GM18502 (cell line): ENCODE data around the gene MYO5B.
A peak's percentile ranks its signal among the peaks of the same experiment; 100 is the strongest.
"Not testable (repeated sequence)": the region's sequence is repeated elsewhere in the genome, so short reads cannot be mapped to it uniquely, and the experiment has no call there.

Source experiments
- ATAC-seq: cut with Tn5 transposase; IDR thresholded peaks from one replicate; pipeline ENCODE4 v1.9.1; 2021; ENCODE audit warnings: mild to moderate bottlenecking; ENCODE audit not compliant: unreplicated experiment, poor library complexity

The MYO5B gene

DNA sequence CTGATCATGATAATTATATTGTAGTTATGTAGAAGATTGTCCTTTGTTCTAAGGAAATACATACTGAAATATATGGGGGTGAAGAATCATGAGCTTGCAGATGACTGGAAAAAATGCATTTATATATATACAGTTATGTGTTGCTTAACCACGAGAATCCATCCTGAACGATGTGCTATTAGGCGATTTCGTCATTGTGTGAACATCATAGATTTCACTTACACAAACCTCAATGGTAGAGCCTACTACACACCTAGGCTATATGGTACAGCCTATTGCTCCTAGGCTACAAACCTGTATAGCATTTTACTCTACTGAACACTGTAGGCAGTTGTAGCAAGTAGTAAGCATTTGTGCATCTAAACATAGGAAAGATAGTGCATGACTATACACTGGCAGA lies 379.0 kb downstream of the MYO5B start:
- ATAC-seq, result no peak

DNA sequence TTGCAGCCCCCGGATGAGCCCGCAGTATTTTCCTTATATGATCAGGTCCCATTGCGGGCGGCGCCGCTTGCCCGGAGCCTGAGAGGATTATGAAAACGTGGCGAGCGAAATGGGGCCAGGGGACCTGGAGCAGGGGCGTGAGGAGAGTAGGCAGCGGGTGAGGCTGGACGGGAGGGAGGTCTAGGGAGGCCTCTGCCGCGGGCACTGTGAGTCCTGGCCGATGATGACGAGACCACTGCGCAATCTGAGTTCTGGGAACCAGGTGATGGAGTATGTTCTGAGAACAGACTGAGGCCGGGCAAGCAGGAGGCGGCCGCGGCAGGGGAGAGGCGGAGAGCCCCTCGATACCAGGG lies 380.8 kb downstream of the MYO5B start:
- ATAC-seq, result peak; percentile 25

DNA sequence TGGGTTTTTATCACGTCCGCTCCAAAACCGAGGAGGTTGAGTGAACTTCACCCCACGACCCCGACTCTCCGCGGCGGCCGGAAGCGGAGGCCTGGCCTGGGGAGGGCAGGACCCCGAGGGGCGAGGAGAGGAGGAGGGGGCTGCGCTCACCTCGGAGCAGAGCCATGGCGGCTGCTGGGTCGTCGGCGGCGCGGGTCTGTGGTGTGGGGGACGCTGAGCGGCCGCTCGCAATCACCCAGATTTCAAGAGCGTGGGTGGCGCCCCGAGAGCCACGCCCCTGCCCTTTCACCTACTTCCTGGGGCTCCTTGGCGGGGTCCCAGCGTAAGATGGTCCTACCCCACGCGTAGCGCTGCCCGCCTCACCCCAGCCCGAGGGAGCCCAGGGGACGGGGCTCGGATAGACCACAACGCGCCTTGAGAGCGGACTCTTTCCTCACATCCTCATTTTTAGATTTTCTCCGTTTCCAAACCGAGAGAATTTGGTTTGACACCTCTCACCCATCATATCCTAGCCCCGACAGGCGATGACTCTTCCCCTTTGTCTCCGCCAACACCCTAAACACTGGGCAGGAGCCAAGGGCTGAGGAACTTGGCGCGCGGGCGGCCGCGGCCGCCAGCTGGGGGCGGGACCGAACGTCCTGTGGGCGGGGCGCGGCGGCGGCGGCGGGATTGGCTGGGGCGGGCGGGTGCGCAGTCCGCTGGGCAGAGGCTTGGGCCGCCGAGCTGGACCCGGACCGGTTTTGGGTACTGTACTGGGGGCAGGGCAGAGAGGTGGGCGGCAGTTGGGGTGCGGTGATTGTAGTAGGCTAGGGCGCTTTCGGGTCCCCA lies 381.4 kb downstream of the MYO5B start, which contains the start of gene ACAA2:
ACAA2 (minus strand) TSS at position 215 of the 828 bp plus-strand sequence; CDS start at position 166, 49 bp downstream.
- peak; percentile 84 for ATAC-seq

DNA sequence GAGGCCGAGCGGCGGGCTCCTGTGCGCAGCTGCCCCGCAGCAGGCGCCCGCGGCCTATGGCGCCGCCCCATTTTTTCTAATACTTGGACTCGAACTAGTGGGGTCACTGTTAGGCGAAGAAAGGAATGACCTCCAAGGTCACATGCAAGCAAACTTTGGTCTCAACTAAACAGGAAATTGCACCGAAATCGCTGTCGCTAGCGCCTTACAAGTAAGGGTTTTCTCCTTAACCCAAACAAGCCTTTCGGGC lies 382.0 kb downstream of the MYO5B start:
- ATAC-seq, result peak; percentile 29

DNA sequence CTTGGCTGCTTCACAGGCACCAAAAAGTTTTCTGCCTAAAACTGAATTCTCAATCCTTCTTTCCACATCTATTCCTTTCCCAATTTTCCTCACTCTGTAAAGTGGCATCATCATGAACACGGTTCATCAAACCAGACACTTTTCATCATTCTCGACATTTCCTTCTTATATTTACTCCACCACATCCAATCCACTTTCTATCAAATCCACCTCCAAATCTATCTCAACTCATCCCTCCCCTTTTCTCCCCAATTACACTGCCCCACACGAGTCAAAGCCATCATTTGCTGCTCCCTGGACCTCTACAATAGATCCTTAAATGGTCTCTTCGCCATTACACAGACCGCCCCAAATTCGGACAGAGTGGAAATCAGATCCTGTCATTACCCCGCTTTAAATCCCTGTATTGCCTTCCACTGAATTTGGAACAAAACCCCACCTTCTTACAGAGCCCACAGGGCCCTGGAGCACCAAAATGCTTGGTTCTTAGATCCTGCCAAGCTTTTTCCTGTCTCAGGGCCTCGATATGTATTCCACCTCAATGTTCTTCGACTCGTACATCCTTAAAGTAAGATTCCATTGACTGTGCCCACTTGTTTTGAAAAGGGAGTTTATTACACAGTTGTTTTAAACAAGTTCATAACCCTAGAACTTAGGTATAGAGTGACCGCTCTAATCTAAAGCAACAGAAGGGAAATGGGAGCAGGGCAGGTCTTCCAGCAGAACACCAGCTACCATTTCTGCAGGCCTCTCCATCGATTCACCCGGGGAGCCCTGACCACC lies 382.5 kb downstream of the MYO5B start:
- ATAC-seq, result no peak

DNA sequence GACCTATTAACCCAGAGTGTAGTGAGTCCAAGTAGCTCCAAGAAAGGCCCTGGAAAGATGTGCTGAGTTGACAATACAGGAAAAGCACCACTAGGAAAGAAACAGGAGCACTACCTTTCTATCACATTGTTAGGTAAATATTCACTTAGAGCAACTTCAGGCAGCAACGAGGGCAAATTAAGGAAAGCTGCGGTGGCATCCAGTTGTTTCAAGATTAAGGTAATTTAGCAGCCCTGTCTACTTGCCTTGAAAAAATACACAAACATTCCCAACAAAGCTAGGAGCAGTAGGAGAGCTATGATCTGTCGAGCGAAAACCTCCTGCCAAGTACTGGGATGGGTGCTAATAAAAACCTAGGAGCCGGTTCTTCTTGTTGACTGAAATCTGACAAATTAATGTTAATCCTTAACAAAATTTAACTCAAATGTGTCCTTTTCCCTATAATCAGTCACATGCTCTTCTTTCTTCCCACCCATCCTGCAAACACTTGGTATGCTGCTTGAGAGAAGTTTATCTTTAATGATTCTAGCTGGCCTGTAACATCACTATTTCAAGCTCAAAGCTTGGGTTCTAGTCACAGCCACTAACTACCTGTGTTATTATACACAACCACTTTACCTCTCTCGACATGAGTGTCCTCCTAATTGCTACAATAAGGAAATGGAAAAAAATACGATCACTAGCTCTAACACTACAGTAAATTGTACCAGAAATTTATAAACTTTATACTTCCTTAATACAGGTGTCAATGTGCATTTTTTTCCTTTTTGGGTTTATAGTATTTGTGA lies 383.6 kb downstream of the MYO5B start:
- no peak for ATAC-seq

DNA sequence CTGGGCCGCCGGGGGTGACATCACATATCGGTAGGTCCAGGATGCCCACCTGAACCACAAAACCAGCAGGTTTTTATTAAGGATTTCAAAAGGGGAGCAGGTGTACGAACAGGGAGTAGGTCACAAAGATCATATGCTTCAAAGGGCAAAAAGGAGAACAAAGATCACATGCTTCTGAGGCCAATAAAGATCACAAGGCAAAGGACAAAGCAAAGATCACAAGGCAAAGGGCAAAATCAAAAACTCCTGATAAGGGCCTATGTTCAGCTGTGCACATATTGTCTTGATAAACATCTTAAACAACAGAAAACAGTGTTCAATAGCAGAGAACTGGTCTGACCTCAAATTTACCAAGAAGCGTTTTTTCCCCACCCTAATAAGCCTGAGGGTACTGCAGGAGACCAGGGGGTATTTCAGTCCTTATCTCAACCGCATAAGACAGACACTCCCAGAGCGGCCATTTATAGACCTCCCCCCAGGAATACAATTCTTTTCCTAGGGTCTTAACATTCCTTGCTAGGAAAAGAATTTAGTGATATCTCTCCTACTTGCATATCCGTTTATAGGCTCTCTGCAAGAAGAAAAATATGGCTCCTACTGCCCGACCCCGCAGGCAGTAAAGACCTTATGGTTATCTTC lies 386.3 kb downstream of the MYO5B start:
- not testable (repeated sequence) for ATAC-seq

DNA sequence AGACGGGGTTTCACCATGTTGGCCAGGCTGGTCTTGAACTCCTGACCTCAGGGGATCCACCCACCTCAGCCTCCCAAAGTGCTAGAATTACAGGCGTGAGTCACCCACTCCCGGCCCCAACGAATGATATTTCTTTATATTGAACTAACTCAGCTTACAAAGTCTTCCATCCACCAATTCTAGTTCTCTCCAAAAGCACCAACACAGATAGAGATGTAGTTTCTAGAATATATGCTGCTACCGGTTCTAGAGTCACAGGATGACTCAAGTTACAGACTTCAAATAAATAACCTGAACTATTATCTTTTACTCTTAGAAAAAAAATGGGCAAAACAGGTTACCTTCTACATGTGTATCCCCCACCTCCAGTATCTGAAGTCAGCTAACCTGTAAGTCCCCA lies 390.9 kb downstream of the MYO5B start:
- ATAC-seq, result no peak

DNA sequence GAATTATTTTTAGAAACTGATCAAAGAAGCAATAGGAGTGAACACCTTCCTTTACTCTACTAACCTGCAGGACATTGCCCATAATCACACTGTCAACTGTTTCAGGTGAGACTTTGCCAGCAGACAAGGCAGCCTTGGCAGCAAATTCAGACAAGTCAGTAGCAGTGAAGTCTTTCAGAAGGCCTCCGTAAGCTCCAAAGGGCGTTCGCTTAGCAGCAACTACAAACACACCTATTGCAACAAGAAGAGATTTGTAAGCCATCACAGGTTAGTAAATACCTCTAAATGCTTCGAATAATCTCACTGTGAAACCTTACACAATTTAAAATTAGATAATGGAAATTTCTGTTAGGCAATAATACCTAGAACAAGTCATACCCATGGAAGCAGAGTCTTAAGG lies 392.3 kb downstream of the MYO5B start:
- ATAC-seq, result no peak

DNA sequence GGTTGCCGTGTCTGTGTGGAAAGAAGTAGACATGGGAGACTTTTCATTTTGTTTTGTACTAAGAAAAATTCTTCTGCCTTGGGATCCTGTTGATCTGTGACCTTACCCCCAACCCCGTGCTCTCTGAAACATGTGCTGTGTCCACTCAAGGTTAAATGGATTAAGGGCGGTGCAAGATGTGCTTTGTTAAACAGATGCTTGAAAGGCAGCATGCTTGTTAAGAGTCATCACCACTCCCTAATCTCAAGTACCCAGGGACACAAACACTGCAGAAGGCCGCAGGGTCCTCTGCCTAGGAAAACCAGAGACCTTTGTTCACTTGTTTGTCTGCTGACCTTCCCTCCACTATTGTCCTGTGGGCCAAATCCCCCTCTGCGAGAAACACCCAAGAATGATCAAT lies 394.5 kb downstream of the MYO5B start:
- not testable (repeated sequence) for ATAC-seq

DNA sequence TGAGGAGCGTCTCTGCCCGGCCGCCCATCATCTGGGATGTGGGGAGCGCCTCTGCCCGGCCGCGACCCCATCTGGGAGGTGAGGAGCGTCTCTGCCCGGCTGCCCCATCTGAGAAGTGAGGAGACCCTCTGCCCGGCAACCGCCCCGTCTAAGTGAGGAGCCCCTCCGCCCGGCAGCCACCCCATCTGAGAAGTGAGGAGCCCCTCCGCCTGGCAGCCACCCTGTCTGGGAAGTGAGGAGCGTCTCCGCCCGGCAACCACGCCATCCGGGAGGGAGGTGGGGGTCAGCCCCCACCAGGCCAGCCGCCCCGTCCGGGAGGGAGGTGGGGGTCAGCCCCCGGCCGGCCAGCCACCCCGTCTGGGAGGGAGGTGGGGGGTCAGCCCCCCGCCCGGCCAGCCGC lies 395.1 kb downstream of the MYO5B start:
- not testable (repeated sequence) for ATAC-seq

DNA sequence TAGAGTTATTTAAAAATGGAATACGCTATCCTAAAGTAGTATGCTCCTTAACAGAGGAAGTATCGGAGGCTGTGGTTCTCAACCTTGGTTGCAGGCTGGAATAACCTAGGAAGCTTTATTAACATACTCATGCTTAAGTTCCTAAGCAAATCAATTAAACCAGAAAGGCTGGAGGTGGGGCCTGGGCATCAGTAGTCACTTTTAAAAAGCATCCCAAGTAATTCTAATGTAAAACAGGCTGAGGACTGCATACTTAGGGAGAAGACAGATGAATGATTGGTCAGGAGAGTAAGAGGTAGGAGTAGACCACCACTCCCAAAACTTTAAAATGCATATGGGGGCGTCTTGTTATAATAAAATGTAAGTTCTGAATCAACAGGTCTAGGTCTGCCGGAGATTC lies 396.9 kb downstream of the MYO5B start:
- ATAC-seq, result no peak

DNA sequence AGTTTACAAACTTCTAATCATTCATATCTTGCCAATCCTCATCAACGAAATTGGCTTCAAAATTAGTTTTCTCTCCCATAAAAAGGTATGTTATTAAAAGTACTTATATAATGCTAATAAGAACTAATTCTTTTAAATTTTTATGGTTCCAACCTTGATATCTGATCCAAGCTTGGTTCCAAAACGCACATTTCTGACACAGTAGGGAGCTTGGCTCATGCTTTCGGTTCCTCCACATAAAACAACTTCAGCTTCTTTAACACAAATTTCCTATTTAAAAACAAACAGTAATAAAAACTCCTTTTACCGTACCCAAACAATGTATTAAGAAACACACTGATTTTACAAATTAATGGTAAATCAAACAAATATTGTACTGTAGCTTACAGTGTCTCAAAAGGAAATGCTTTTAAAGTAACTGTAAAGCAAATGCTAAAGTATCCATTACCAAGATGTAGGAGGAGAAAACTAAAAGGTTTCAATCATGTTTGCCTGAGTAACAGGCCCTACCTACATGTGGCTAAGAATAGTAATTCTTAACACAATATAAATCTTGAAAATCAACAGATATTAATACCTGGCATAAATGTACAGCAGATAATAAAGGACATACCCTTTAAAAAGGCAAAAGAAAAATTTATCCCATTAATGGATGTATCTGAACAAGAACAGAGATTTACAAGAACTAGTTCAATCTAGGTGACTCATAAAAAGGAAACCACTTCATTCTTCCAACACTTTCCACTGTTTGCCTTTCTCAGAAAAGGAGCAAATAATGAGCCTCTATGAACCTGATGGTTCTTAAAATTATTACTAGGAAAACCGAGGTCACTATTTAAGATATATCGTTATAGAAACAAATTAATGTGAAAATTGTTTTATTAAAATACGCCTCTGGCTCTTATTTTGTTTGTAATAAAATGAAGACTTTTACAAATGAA lies 399.1 kb downstream of the MYO5B start:
- ATAC-seq, result no peak

DNA sequence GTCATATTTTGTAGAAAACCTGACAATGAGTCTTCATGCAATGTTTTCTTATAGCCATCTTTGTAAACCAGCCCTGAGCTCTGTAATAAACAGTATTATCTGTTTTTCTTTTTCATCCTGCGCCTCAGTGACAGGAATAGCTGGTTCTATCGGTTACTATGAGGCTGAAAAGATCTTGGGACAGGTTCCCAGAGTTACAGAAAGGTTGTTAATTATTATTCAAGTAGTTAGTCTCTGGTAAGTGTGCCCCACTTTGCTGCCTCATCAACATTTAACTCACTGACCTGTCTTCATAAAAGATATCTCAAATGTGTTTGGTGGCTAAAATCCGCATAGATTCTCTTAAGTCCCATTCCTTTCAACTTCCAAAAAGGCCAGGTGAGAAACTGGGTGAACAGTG lies 400.2 kb downstream of the MYO5B start:
- no peak for ATAC-seq

DNA sequence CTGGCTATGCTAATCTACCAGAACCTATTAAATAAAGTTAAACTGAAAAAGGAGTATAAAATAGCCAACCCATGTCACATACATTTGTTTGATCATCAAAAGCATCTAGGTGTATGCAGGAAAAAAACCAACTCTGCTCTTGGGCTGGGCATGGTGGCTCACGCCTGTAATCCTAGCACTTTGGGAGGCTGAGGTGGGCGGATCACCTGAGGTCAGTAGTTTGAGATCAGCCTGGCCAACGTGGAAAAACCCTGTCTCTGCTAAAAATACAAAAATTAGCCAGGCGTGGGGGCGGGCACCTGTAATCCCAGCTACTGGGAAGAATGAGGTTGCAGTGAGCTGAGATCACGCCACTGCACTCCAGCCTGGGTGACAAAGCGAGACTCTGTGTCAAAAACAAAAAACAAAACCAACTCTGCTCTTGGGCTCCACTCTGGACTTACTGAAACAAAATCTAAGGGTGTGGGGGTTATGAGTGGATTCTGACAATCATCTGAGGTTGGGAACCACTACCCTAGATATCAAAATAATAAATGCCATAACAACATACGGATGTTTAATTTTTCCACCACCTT lies 405.3 kb downstream of the MYO5B start:
- not testable (repeated sequence) for ATAC-seq

DNA sequence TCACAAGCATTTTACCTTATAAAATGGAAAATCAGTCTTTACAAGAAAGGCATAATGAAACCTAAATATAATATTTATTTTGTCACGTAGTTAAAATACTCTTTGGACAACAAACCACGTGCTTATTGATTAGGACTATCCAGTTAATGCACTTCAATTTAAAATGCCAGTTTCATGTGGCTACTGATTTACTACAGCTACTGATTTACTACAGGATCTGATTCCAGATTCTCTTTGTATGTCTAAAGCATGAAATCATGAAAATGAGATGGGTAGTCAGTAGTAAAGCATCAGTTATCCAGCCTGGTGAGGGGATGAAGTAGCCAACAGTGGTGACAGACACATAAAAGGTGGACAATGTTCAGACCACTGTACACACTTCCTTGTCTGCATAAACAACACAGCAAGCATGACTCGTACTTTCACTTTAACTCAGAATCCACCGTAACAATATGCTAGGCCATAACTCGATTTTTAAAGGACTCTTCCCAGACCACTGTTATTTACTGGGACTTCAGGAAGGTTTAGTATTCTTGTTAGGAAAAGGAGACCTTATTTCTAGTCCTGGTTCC lies 406.5 kb downstream of the MYO5B start:
- ATAC-seq, result peak; percentile 83

DNA sequence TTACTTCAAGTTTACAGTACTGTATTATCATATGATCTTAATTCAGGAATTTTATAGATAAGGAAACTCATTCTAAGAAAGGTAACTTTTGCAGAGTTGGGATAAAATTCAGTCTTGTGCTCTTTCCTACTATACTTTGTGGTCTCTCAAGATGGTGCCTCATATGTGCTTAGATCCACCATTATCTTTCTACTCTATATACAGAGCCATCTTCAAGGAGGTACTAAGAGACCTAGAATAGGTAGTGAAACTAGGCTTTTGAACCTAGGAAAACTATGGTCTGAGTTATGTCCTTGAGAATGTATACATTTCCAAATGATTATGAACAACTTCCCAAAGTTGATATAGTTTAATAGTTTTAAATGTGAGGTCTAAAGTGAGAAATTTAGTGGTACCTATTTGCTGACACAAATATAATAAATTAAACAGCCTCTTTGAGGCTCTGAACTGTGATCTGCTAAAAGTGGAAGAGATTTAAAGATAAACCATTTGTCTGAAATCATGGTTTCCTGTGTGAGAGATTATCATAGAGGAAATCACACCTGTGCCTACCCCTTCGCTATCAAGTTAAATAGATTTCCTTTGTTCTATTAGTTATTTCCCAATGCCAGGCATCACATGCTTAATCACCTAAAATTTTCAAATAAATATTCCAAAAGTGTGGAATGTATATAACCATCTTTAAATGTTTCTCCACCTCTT lies 408.8 kb downstream of the MYO5B start:
- ATAC-seq, result no peak

DNA sequence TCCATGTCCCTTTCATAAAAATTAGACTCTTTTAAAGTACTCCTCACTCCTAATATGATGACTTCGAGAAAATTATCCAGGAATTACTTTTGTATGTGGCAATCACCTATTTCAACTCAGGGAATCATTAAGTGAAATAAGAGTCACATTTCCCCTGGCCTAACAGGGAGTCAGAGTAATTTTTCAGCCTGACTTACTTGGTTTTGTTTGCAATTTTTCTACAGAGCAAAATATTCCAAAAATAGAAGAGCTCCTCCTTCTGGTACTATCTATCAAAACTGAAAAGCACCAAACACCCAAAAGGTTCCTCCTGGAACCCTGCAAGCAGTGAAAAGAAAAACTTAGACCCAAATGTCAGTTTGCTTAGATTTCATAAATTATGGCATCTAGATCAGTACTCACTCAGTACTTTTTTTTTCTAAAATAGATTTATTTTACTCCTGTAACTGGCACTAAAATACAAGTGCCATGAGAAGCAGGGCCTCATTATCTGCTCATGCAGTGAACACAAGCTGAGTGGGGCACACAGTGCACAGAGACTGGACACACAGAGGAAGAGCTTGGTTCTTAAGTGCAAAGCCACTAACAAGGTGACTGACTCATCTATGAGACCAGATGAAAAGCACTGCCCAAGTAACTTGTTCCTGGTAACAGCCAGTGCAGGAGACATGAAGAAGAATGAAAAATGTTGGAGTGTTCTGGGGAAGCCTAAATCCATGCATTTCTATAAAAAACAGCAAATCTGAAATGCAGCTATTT lies 410.3 kb downstream of the MYO5B start:
- no peak for ATAC-seq
